Panc1 (cell line): ENCODE measurements around the gene LHFPL5. TPM values are rescaled to one million over a fixed set of nuclear protein-coding genes. Genes with fewer than 3 reads are reported as not detected.

ENCODE experiments used
- ATAC-seq: fragments of 200-7000 bp; cut with Tn5 transposase; 2 replicates; pipeline ENCODE4 v1.9.1; 2020; ENCODE audit warnings: mild to moderate bottlenecking, moderate library complexity
- Bru-seq: library from RNA; stranded (reverse); fragments of 400-500 nt; gene quantifications from one replicate; lab custom pipeline; 2021; lab: Mats Ljungman, UMichigan
- BruChase-seq, 2 experiments: library from RNA; stranded (reverse); fragments of 400-500 nt; gene quantifications; one replicate each; lab custom pipeline; 2021; lab: Mats Ljungman, UMichigan
- BruUV-seq: library from RNA; stranded (reverse); fragments of 400-500 nt; replicated peaks from 2 replicates; lab custom pipeline; 2021; lab: Mats Ljungman, UMichigan
- CTCF ChIA-PET: fragments of 300-600 bp; sonication (Branson Sonifier 250); formaldehyde crosslinking; loops from one replicate; lab custom pipeline; 2022; ENCODE audit warnings: antibody characterized with exemption; lab: Charles Lee
- POLR2A ChIA-PET: fragments of 300-600 bp; sonication (Branson Sonifier 250); formaldehyde crosslinking; loops from one replicate; lab custom pipeline; 2022; ENCODE audit warnings: antibody characterized with exemption; lab: Charles Lee
- DNase-seq: peaks from one replicate; pipeline ENCODE4 v3.0.0-alpha.2; 2010; ENCODE audit warnings: low read depth, low spot score
- H3K27ac ChIP-seq: 2 replicates; pipeline ENCODE4 v1.5.1; 2011; ENCODE audit warnings: mild to moderate bottlenecking, low read length, inconsistent platforms
- H3K27me3 ChIP-seq: fragments of 200-500 bp; sonication (Bioruptor generic); 2 replicates; pipeline ENCODE4 v1.6.0; 2014; ENCODE audit warnings: low read length, inconsistent platforms; ENCODE audit not compliant: control insufficient read depth, insufficient read depth
- H3K36me3 ChIP-seq: fragments of 200-500 bp; sonication (Bioruptor generic); 2 replicates; pipeline ENCODE4 v1.5.1; 2014; ENCODE audit warnings: inconsistent platforms, mild to moderate bottlenecking, low read length, moderate library complexity; ENCODE audit not compliant: control insufficient read depth, insufficient read depth
- H3K4me1 ChIP-seq: 2 replicates; pipeline ENCODE4 v1.5.1; 2011; ENCODE audit warnings: inconsistent platforms, mild to moderate bottlenecking, low read length, moderate library complexity; ENCODE audit not compliant: control insufficient read depth, insufficient read depth
- H3K4me3 ChIP-seq, 2 experiments: 2 replicates each; pipeline ENCODE4 v1.5.1; 2011 to 2012; ENCODE audit warnings: low read depth in 2 of 2, low read length in 2 of 2, mild to moderate bottlenecking in 2 of 2, inconsistent platforms in 1 of 2, moderate library complexity in 1 of 2
- H3K9me3 ChIP-seq: fragments of 200-500 bp; sonication (Bioruptor generic); 2 replicates; pipeline ENCODE4 v1.5.1; 2014; ENCODE audit warnings: low read depth, mild to moderate bottlenecking, inconsistent platforms, low read length, moderate library complexity; ENCODE audit not compliant: control insufficient read depth, insufficient read depth
- POLR2AphosphoS5 ChIP-seq: IDR thresholded peaks from 2 replicates; pipeline ENCODE4 v1.6.1; 2012; ENCODE audit warnings: mild to moderate bottlenecking, low read depth, low read length, moderate library complexity
- SIN3A ChIP-seq: IDR thresholded peaks from 2 replicates; pipeline ENCODE4 v1.6.1; 2012; ENCODE audit warnings: low read depth, mild to moderate bottlenecking, low read length, moderate library complexity, borderline replicate concordance; ENCODE audit not compliant: insufficient read depth
- TCF7L2 ChIP-seq: IDR thresholded peaks from 2 replicates; pipeline ENCODE4 v1.6.1; 2011; ENCODE audit warnings: mild to moderate bottlenecking, low read depth, low read length, inconsistent platforms
- in situ Hi-C: cut with HindIII; loops from 2 replicates; pipeline ENCODE4 v1.10.0; 2016; ENCODE audit warnings: low sequenced_read_pairs, low pct_unique_long_range_greater_than_20kb
- intact Hi-C: fragments of 100-400 bp; cut with micrococcal nuclease; formaldehyde crosslinking; loops from one replicate; pipeline ENCODE4 v1.10.0; 2022; ENCODE audit not compliant: unreplicated experiment
- long read RNA-seq: library from polyadenylated mRNA; unstranded; transcript quantifications from one replicate; pipeline ENCODE4 v2.0.0, GENCODE V29; 2021; ENCODE audit not compliant: unreplicated experiment
- polyA plus RNA-seq: library from polyadenylated mRNA; unstranded; fragments of >200 nt; gene quantifications from one replicate; pipeline ENCODE4 v1.2.1, GENCODE V29; 2012; ENCODE audit warnings: missing spikeins; ENCODE audit not compliant: insufficient read length
- total RNA-seq: library from RNA; stranded (reverse); gene quantifications from one replicate; pipeline ENCODE4 v1.2.1, GENCODE V29; 2021; ENCODE audit not compliant: unreplicated experiment
- TF ChIP-seq, protein P1 (sequence below), 2 experiments: IDR thresholded peaks; 2 replicates each; pipeline ENCODE4 v1.6.1; 2011 to 2012; ENCODE audit warnings: low read depth in 2 of 2, control low read depth in 1 of 2, low read length in 1 of 2, mild to moderate bottlenecking in 1 of 2, moderate library complexity in 1 of 2; ENCODE audit not compliant: insufficient read depth in 1 of 2
- TF ChIP-seq, protein P2 (sequence below): fragments of 450-650 bp; IDR thresholded peaks from 2 replicates; pipeline ENCODE4 v1.5.1; 2017; ENCODE audit warnings: mild to moderate bottlenecking

The LHFPL5 gene
- total RNA-seq (not detected), Bru-seq, nascent RNA (not detected), BruChase-seq, experiment 1, labeled RNA remaining after a 2-hour chase (percentile 15 among the genes with signal in this experiment), BruChase-seq, experiment 2, labeled RNA remaining after a 6-hour chase (percentile 11 among the genes with signal in this experiment)
- not detected for polyA plus RNA-seq
- long read RNA-seq, partial matches to known transcripts, result 0 of 1 reads
- long read RNA-seq, other reads (novel, unspliced or antisense), result 1 of 1 reads

DNA sequence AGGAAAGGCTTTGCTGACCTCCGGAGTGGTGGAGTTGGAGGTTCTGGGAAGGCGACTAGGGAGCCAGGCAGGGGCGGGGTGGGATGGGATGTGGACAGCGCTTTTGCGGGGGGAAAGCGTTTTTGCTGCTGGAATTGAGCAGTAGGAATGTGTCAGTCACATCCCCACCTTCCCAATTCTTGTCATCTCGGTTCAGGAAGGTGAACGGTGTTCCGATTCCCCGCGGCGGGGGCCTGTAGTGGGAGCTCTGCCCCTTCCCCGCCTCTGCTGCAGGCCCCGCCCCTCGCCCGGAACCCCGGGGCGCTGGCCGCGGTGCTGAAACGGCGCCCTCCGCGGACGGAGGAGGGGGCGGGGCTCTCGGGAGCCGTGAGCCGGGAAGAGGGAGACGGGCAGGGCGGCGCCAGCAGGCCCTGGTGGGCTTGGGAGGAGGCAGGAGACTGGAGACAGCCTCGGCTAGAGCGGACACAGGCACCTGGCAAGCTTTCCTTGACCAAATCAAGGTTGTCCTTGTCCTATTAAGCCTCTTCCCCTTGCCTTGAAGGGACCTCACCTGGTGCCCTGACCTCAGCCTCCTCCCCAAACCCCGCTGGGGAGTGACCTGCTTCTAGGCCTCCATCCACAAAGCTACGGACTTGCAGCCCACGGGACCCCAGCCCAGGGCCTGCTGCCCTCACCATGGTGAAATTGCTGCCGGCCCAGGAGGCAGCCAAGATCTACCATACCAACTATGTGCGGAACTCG, at the start of gene LHFPL5:
LHFPL5 (plus strand) TSS at position 357 of the 741 bp plus-strand sequence; CDS start at position 676, 319 bp downstream.
- H3K36me3 ChIP-seq, result no peaks in the 10 kb centered on the region
- peak within 1 kb of the TSS; percentile 15 to 29; a peak in 3 of 4 replicates for H3K4me3 ChIP-seq
- TF ChIP-seq, protein P1, sequence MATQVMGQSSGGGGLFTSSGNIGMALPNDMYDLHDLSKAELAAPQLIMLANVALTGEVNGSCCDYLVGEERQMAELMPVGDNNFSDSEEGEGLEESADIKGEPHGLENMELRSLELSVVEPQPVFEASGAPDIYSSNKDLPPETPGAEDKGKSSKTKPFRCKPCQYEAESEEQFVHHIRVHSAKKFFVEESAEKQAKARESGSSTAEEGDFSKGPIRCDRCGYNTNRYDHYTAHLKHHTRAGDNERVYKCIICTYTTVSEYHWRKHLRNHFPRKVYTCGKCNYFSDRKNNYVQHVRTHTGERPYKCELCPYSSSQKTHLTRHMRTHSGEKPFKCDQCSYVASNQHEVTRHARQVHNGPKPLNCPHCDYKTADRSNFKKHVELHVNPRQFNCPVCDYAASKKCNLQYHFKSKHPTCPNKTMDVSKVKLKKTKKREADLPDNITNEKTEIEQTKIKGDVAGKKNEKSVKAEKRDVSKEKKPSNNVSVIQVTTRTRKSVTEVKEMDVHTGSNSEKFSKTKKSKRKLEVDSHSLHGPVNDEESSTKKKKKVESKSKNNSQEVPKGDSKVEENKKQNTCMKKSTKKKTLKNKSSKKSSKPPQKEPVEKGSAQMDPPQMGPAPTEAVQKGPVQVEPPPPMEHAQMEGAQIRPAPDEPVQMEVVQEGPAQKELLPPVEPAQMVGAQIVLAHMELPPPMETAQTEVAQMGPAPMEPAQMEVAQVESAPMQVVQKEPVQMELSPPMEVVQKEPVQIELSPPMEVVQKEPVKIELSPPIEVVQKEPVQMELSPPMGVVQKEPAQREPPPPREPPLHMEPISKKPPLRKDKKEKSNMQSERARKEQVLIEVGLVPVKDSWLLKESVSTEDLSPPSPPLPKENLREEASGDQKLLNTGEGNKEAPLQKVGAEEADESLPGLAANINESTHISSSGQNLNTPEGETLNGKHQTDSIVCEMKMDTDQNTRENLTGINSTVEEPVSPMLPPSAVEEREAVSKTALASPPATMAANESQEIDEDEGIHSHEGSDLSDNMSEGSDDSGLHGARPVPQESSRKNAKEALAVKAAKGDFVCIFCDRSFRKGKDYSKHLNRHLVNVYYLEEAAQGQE (IDR thresholded peaks at IDR 0.05; ENCODE audit: insufficient read depth in 1 of 2, low read depth in 2 of 2, low read length in 1 of 2), result peak; percentile 95 to 98
- no peak for TF ChIP-seq POLR2AphosphoS5
- peaks cover 3% of the 10 kb centered on the region; the same call in 1 of the 2 replicates for H3K27me3 ChIP-seq
- intact Hi-C loops (no loop called here), in situ Hi-C loops (no loop called here)
- CTCF ChIA-PET, result no interaction called here
- H3K27ac ChIP-seq, result no peak within 1 kb of the TSS
- ATAC-seq (peak; percentile 86), DNase-seq (no peak)
- BruUV-seq, result no TSS peak
- no peaks in the 10 kb centered on the region for H3K9me3 ChIP-seq
- H3K4me1 ChIP-seq, result no peaks in the 10 kb centered on the region
- POLR2A ChIA-PET, result interaction anchor here (0.7 kb wide), 1 partner anchor 1105 kb away, joined by 3 read pairs; no protein-coding TSS in a partner anchor

DNA sequence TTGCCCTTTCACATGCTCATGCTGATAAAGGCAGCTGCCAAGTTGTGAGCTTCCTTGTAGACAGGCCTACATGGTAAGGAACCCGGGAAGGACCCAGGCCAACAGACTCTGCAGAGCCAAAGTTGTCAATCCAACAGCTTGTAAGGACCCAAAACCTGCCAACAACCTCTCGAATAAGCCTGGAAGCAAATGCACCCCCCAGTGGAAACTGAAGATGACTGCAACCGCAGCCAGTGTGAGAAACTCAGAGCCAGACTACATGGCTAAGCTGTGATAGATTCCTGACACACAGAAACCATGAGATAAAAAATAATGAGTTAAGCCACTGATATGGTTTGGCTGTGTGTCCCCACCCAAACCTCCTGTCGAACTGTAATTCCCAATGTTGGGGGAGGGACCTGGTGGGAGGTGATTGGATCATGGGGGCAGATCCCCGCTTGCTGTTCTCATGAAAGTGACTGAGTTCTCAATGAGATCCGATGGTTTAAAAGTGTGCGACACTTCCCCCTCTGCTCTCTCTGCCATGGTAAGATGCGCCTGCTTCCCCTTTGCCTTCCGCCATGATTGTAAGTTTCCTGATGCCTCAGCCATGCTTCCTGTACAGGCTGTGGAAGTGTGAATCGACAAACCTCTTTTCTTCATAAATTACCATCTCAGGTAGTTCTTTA, 47.6 kb upstream of the LHFPL5 start:
- ATAC-seq, result peak; percentile 85
- POLR2A ChIA-PET, result no interaction called here

More for the DNA sequence above, 47.6 kb upstream of the LHFPL5 start:
- no peak overlapping the region for H3K27ac ChIP-seq
- no peaks in the 10 kb centered on the region for H3K4me1 ChIP-seq
- TF ChIP-seq TCF7L2, result no peak
- TF ChIP-seq POLR2AphosphoS5, result no peak
- TF ChIP-seq, protein P2, sequence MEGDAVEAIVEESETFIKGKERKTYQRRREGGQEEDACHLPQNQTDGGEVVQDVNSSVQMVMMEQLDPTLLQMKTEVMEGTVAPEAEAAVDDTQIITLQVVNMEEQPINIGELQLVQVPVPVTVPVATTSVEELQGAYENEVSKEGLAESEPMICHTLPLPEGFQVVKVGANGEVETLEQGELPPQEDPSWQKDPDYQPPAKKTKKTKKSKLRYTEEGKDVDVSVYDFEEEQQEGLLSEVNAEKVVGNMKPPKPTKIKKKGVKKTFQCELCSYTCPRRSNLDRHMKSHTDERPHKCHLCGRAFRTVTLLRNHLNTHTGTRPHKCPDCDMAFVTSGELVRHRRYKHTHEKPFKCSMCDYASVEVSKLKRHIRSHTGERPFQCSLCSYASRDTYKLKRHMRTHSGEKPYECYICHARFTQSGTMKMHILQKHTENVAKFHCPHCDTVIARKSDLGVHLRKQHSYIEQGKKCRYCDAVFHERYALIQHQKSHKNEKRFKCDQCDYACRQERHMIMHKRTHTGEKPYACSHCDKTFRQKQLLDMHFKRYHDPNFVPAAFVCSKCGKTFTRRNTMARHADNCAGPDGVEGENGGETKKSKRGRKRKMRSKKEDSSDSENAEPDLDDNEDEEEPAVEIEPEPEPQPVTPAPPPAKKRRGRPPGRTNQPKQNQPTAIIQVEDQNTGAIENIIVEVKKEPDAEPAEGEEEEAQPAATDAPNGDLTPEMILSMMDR, result peak; percentile 75
- TF ChIP-seq, protein P1 (IDR thresholded peaks at IDR 0.05; ENCODE audit: insufficient read depth in 1 of 2, low read depth in 2 of 2, low read length in 1 of 2), result no peak
- no peak for TF ChIP-seq SIN3A
- no peaks in the 10 kb centered on the region for H3K36me3 ChIP-seq
- H3K4me3 ChIP-seq, result no peak overlapping the region
- in situ Hi-C loops (no loop called here), intact Hi-C loops (no loop called here)
- no peaks in the 10 kb centered on the region for H3K9me3 ChIP-seq
- DNase-seq, result no peak
- BruUV-seq, result no TSS peak
- 0 out of 2 replicates have a peak, but pooled peaks cover 2% of the 10 kb centered on the region for H3K27me3 ChIP-seq
- CTCF ChIA-PET, result interaction anchor here (0.6 to 0.8 kb wide), 2 partner anchors 21 to 72 kb away, joined by 3 read pairs; partner anchors contain the start of gene ARMC12
